Fibroblast of lung (primary cell): ENCODE measurements around the gene DPH3.

Experiments
- EZH2 ChIP-seq: IDR thresholded peaks from 2 replicates; pipeline ENCODE4 v1.5.1; 2012; ENCODE audit warnings: low read length, control low read depth, mild to moderate bottlenecking; ENCODE audit errors: missing control alignments
- TF ChIP-seq, protein P1 (sequence below), 2 donors: IDR thresholded peaks in 1 of 2; conservative IDR thresholded peaks in 1 of 2; 1 replicate in 1 of 2; 2 replicates in 1 of 2; pipeline ENCODE4 v1.5.1; 2011 to 2012; ENCODE audit warnings: low read length in 2 of 2, control low read depth in 1 of 2, inconsistent platforms in 1 of 2, low read depth in 1 of 2, mild to moderate bottlenecking in 1 of 2

GRCh38 chr3:16304061-16305010 lies 39.6 kb upstream of the DPH3 start:
- TF ChIP-seq, protein P1, sequence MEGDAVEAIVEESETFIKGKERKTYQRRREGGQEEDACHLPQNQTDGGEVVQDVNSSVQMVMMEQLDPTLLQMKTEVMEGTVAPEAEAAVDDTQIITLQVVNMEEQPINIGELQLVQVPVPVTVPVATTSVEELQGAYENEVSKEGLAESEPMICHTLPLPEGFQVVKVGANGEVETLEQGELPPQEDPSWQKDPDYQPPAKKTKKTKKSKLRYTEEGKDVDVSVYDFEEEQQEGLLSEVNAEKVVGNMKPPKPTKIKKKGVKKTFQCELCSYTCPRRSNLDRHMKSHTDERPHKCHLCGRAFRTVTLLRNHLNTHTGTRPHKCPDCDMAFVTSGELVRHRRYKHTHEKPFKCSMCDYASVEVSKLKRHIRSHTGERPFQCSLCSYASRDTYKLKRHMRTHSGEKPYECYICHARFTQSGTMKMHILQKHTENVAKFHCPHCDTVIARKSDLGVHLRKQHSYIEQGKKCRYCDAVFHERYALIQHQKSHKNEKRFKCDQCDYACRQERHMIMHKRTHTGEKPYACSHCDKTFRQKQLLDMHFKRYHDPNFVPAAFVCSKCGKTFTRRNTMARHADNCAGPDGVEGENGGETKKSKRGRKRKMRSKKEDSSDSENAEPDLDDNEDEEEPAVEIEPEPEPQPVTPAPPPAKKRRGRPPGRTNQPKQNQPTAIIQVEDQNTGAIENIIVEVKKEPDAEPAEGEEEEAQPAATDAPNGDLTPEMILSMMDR (conservative IDR thresholded peaks at IDR 0.05 in 1 of 2, IDR thresholded peaks at IDR 0.05 in 1 of 2; ENCODE audit: low read depth in 1 of 2, low read length in 2 of 2), result no peak
- TF ChIP-seq EZH2, result no peak
